Activated naive CD4-positive, alpha-beta T cell treated with anti-CD3 and anti-CD28 coated beads, Interleukin-2, amount 50 U/mL, for 72 hours (primary cell): Measurements from ENCODE around the gene PTPRT. TPM values are rescaled to one million over a fixed set of nuclear protein-coding genes. Genes with fewer than 3 reads are reported as not detected.

Experiments used
- ATAC-seq, 2 donors: fragments of 150-1000 bp; cut with Tn5 transposase; 2 replicates each; pipeline ENCODE4 v1.10.0; 2021; ENCODE audit warnings: mild to moderate bottlenecking in 2 of 2, moderate library complexity in 2 of 2
- DNase-seq, 2 donors: peaks; one replicate each; pipeline ENCODE4 v3.0.0; 2021 to 2022; ENCODE audit warnings: low spot score in 2 of 2
- H3K27ac Mint-ChIP-seq, 2 donors: one replicate each; pipeline ENCODE4 v1.8.0; 2022; ENCODE audit warnings: mild to moderate bottlenecking in 2 of 2, mixed read lengths in 2 of 2
- H3K36me3 Mint-ChIP-seq, 2 donors: one replicate each; pipeline ENCODE4 v1.8.0; 2022; ENCODE audit warnings: mixed read lengths in 2 of 2
- H3K9me3 Mint-ChIP-seq, 2 donors: one replicate each; pipeline ENCODE4 v1.8.0; 2022; ENCODE audit warnings: mixed read lengths in 2 of 2
- total RNA-seq, 2 donors: library from RNA; stranded (reverse); gene quantifications; one replicate each; pipeline ENCODE4 v1.2.3, GENCODE V29; 2022

The PTPRT gene
- total RNA-seq, 2 donors from 2014 or later, result not detected

DNA sequence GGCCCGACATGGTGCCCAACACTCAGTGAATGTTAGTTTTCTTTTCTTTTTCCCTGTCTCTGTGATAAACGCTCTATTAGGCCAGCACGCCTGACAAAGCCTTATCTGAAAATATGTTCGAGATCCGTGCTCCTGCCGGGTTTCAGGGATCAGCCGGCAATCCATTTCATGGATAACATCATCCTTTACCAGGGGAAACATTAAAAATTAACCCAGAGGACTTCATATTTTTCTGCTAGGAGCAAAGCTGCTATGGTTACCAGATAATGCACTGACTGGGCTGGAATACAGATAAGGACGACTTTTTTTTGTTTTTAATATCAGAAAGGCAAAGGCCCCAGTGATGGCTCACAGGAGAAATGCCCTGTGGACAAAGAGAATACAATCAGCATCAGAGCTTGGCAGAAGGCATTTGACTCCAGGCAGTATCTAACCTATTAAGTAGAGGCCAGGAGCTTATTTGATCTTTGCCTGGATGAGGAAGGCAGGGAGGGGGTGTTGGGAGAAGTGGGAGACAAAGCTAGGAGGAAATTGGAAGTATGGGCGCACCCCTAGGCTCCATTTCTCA, 1089.5 kb downstream of the PTPRT start:
- DNase-seq (no peak), ATAC-seq (no peak)
- H3K27ac Mint-ChIP-seq, result no peak overlapping the region
- H3K36me3 Mint-ChIP-seq, result no peaks in the 10 kb centered on the region
- peaks cover 2 to 3% of the 10 kb centered on the region in 2 donors for H3K9me3 Mint-ChIP-seq

DNA sequence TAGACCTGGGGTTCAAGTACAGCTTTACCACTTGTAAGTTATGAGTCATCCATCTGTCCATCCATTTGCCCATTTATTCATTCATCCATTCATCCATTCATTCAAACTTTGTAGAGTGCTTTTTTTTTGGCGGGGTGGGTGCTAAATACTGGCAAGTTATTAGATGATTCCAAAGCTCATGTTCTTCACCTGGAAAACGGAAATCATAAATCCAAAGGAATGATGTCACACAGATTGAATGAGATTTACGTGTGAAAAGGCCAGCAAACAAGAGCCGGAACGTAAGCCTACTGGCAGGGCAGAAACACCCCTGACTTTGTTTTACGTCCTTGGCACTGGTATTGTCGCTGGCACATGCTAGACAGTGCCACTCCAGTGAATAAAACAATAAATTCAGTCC, 1090.6 kb downstream of the PTPRT start:
- H3K27ac Mint-ChIP-seq, result no peak overlapping the region
- H3K36me3 Mint-ChIP-seq, result no peaks in the 10 kb centered on the region
- H3K9me3 Mint-ChIP-seq, result peaks cover 6 to 7% of the 10 kb centered on the region in 2 donors
- ATAC-seq, result no peak
- no peak for DNase-seq

DNA sequence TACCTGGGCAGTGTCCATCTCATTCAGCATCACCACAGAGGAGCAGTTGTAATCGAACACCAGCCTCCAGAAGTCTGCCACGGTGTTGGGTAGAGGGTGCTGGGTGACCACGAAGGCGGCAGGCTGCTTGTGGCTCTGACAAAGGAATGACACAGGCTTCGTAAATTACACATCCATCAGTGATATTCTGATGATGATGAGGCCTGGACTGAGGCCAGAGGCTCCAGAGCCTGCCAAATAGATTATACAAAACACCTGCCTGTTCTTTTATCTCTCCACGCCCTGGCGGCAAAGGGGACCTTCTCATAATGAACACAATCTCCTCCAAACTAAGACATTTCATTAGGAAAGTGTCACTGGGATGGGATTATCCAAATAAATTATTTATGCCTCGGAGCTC, 1091.3 kb downstream of the PTPRT start:
- Mint-ChIP-seq H3K27ac (no peak overlapping the region), H3K36me3 (no peaks in the 10 kb centered on the region), H3K9me3 (peaks cover 6 to 7% of the 10 kb centered on the region in 2 donors)
- ATAC-seq, result no peak
- DNase-seq, result no peak

DNA sequence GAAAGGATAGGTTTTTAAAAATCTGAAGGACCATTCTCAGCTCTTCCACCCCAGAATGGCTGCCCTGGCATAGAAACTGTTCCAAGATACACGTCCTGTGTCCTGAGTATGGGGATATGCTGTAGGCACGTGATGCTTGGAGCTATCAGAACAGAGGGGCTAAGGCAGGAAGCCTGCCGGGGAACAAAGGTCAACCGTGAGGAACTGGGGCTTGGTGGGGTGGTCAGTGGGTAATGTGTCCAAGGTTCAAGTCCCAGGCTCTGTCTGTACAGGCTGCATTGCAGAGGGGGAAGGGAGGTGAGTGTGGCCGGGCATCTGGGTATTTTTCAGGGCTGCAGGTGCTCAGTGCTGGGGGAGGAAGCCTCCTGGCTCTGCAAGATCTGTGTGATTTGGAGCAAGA, 1092.0 kb downstream of the PTPRT start:
- H3K9me3 Mint-ChIP-seq, result peaks cover 6 to 7% of the 10 kb centered on the region in 2 donors
- ATAC-seq (no peak), DNase-seq (no peak)
- H3K36me3 Mint-ChIP-seq, result no peaks in the 10 kb centered on the region
- no peak overlapping the region for H3K27ac Mint-ChIP-seq

DNA sequence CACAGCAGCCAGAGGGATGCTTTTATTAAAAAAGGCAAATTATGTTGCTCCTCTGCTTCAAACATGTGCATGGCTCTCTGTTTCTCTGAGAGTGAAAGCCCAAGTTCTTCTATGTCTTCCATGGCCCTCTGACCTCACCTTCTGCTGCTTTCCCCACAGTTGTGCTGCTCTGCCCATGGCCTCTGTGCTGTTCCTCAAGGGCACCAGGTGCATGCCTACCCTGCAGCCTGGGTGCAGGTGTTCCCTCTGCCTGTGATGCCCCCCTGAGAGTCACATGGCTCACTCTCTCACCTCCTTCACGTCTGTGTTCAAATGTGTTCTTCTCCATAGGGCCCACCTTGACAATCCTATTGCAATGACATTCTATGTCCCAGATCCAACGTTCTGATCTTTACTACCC, 1094.5 kb downstream of the PTPRT start:
- no peak overlapping the region for H3K27ac Mint-ChIP-seq
- ATAC-seq (no peak), DNase-seq (no peak)
- H3K9me3 Mint-ChIP-seq, result peaks cover 6 to 7% of the 10 kb centered on the region in 2 donors
- H3K36me3 Mint-ChIP-seq, result no peaks in the 10 kb centered on the region

DNA sequence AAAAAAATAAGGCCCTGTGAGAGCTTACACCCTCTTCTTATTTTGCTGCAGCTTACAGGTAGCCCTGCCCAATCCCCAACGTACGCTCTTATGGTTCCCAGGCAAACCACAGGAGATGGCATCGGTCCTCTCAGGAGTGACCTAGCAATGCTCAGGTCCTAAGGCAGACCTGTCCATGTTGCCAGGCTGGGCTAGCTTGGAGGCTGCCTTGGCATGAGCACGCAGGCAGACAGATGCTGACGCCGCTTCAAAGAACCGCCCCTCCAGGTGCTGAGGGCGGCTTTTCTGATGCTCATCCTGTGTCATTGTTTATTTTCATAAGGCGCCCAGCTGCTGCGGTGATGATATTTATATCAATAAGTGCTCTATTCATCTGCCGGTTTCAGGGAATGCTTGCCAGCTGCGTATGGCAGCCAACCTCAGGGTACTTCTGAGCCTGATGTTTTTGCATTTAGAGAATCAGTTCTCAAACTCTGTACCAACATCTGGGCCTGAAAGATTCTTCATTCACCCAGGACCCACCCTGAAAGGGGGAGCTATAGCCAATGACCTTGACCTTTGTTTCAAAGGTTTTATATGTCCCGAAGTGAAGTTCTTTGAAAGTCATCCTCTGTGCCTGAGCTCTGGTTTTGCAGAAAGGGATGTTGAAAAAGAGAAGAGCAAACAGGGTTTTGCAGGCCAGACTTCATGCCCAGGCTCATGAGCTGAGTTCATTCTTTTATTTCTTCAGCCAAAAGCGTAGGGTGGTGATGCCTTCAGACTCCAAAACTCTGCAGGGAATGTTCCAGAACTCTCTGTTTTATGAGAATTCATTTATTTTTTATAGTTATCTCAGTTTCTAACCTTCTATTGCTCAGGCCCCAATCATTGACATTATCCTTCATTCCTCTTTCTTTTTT, 1095.9 kb downstream of the PTPRT start:
- Mint-ChIP-seq H3K36me3 (no peaks in the 10 kb centered on the region), H3K27ac (no peak overlapping the region), H3K9me3 (peaks cover 6 to 7% of the 10 kb centered on the region in 2 donors)
- ATAC-seq, result no peak
- DNase-seq, result no peak

DNA sequence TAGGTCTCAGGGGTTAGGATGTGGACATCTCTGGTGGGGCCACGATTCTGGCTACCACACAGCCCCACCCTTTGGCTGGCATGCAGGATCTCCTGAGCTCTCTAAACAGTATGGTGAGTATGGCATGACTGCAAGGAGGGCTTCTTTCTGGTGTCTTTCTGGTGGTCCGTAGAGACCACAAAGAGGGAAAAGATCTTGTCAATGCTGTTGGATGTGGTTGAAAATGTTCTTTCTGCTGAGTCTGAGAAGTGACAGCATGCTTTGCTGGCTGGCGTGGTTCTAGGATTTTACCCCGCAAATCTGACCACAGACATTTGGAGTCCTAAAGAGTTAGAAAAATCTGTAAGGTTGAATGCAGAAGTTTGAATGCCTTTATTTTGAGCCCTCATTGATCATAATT, 1096.7 kb downstream of the PTPRT start:
- no peak for ATAC-seq
- DNase-seq, result no peak
- Mint-ChIP-seq H3K9me3 (peaks cover 6 to 7% of the 10 kb centered on the region in 2 donors), H3K36me3 (no peaks in the 10 kb centered on the region), H3K27ac (no peak overlapping the region)

DNA sequence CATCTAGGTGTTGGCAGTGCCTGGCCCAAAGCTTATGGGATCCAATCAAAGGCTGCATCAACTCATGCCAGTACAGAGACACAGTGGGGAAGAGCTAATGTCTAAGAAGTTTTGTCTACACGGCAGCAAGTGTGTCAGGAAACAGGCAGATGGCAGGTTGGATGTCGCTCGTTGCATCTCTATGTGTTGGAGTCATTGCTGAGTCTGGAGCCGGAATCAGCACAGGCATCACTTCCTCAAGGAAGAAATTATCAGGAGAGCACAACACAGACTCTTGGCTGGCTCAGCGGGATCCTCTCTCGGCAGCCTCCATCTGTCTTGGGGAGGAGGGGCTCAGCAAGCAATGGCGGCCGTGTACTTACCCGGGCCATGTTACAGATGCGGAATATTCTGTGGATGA, 1104.3 kb downstream of the PTPRT start:
- H3K27ac Mint-ChIP-seq, result no peak overlapping the region
- no peak for ATAC-seq
- H3K36me3 Mint-ChIP-seq, result no peaks in the 10 kb centered on the region
- DNase-seq, result no peak
- peaks cover 0 to 9% of the 10 kb centered on the region in 2 donors for H3K9me3 Mint-ChIP-seq

DNA sequence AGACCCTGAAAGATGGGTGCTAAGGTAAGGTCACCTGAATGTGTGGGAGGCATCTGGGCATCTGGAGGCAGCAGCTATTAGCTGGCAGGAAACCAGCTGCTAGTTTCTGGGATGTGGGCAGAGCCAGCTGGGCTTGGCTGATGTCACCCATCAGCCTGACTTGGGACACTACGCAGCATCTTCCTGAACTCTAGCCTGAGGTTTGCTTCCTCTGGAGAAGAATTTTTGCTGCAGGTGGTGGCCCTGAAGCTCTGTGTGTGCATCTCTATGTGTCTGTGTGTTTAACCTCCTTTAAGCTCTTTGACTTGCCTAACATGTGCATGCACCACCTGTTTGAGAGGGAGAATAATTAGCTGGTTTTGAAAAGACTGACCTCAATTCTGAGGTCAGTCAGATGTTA, 1106.4 kb downstream of the PTPRT start:
- Mint-ChIP-seq H3K27ac (no peak overlapping the region), H3K36me3 (no peaks in the 10 kb centered on the region), H3K9me3 (peaks cover 0 to 9% of the 10 kb centered on the region in 2 donors)
- no peak for ATAC-seq
- no peak for DNase-seq

DNA sequence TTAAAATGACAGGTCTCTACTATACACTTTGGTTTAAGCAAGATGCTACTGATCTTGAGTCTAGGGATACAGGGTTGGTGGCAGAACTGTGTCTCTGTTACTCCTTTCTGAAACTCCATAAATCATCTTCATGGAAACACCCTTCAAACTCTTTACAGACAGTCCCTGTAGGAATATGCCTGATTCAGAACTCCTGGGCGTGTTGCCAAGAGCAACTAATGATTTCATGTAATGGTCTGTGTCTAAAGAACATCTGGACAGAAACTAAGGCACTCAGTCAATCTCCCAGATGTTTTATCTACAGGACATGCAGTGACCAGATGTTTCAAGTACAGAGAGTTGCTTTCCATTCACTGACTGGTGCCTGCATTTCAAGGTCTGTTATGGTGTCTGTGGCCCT, 1107.1 kb downstream of the PTPRT start:
- DNase-seq, result no peak
- H3K9me3 Mint-ChIP-seq, result peaks cover 0 to 9% of the 10 kb centered on the region in 2 donors
- H3K36me3 Mint-ChIP-seq, result no peaks in the 10 kb centered on the region
- ATAC-seq, result no peak
- H3K27ac Mint-ChIP-seq, result no peak overlapping the region

DNA sequence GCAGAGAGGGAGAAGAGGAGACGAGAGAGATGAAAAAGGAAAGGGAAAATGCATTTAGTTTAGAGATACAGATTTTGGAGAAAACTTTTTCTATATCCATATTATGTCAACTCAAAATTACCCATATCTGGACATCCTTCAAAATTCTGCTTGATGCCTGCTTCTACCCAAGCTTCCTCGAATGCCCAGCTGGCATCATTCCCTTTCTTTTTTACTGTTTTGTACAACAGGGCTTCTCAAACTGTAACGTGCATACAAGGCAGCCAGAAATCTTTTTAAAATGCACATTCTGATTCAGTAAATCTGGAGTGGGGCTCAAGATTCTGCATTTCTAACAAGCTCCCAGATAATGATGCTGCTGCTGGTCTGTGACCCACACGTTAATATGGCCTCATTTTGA, 1108.8 kb downstream of the PTPRT start:
- DNase-seq (no peak), ATAC-seq (no peak)
- Mint-ChIP-seq H3K27ac (no peak overlapping the region), H3K36me3 (no peaks in the 10 kb centered on the region), H3K9me3 (peaks cover 0 to 5% of the 10 kb centered on the region in 2 donors)

DNA sequence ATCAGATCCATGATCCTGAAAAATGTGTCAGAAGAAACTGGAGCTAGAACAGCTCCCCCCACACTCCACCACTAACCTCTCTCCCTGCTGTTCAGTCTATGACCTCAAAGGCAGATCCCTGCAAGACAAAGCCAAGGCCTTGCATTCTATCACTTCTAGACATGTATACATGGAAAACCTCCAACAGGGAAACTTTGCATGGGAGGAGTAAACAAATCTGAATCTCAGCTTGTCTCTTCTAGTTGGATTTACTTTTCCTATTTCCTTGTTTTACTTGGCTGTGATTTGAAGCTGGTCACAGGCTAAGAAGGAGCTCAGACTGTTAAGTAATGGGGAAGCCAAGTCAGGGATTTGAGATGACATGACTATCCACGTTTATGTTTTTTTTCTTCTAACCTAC, 1114.8 kb downstream of the PTPRT start:
- Mint-ChIP-seq H3K9me3 (no peaks in the 10 kb centered on the region), H3K36me3 (no peaks in the 10 kb centered on the region), H3K27ac (no peak overlapping the region)
- DNase-seq (no peak), ATAC-seq (no peak)

DNA sequence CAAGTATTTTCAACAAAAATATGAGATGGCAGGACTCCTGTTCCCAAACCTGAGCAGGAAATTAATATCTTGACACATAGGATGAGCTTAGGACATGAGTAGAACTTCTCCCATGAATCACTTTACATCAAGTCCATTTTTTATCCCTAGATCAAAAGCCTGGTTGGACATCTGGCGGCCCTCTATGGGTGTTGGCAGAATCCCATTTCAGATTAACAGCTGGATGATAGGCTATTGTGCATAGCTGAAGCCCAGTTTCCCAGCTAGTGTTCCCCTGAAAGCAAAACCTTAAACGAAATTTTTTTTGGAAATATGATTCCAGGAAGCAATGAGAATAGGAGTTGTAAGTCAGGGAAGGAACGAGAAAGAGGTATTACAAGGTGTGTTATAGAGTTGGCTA, 1122.1 kb downstream of the PTPRT start:
- ATAC-seq, result no peak
- Mint-ChIP-seq H3K9me3 (no peaks in the 10 kb centered on the region), H3K36me3 (no peaks in the 10 kb centered on the region), H3K27ac (no peak overlapping the region)
- DNase-seq, result no peak

DNA sequence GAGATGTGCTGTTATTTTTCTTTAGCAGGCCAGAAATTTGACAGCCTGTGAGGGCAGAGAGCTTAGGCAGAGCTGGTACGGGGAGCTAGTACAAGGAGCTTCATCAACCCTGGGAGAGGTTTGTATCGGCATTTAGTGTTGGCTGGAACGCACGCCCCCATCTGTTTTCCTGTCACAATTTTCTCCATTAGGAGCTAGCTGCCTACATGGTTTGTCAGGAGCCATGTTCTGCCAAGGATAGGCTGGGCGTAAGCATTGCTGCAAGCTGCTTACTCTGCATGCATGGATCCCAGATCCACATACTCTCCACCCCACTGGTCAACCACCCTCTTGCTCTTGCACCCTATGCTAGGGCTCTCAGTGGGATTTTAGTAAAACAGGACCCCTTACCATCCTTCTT, 1122.5 kb downstream of the PTPRT start:
- Mint-ChIP-seq H3K9me3 (no peaks in the 10 kb centered on the region), H3K27ac (no peak overlapping the region), H3K36me3 (no peaks in the 10 kb centered on the region)
- DNase-seq, result no peak
- no peak for ATAC-seq

DNA sequence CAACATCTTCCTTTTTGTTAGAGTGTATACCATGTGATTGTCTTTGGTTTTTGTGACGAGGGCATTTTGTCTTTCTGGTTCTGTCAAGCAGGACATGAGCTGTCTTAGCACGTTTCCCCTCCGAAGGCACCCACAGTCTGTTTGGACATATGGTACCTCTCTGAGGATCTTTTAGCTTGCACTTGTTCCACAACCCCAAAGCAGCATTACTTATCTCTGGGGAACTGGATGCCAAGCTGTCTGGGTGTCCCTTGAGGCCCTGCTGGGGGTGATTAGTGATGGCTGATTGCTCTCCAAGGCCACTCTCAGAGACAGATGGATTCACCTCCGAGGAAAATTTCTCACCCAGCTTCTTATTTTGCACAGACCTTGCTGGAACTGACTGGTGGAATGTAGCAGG, 1126.6 kb downstream of the PTPRT start:
- no peak for DNase-seq
- ATAC-seq, result no peak
- no peaks in the 10 kb centered on the region for H3K9me3 Mint-ChIP-seq
- no peak overlapping the region for H3K27ac Mint-ChIP-seq
- H3K36me3 Mint-ChIP-seq, result no peaks in the 10 kb centered on the region

DNA sequence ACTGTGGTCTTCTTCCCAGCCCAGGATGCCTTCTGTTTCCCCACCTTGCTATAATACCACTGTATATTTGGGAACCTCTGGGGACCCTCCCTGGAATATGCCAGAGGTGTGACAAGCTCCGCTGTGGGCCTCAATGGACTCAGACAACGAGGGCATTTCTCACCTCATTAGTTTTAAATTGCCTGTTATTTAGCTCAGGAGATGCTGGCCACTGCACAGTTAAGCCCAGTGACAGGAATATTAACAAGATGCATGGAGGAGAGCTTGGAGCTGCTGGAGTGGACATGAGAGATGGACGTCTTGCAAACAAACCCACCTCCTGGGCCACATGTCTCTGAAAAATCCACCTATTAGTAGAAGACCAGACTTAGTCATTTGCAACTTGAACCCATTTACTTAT, 1136.4 kb downstream of the PTPRT start:
- Mint-ChIP-seq H3K27ac (no peak overlapping the region), H3K9me3 (no peaks in the 10 kb centered on the region), H3K36me3 (no peaks in the 10 kb centered on the region)
- ATAC-seq (no peak), DNase-seq (no peak)

DNA sequence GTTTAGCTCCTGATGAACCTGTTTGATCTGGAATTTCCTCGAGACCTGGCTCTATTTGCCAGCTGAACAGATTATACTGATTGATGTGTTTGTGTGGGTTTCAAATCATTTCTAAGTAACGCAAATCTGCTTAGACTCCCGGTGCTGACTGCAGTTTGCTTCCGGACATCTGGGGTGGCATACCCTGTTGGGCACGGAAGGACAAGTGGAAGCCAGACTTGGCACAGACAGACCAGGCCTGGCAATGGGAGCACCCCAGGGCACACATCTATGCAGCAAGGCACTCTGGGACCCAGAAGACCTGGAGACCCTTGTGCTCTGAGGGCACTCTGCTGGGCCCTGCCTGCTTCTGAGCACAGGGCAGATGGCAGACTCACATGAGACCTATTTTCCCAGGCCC, 1137.8 kb downstream of the PTPRT start:
- DNase-seq, result no peak
- H3K36me3 Mint-ChIP-seq, result no peaks in the 10 kb centered on the region
- H3K9me3 Mint-ChIP-seq, result no peaks in the 10 kb centered on the region
- no peak overlapping the region for H3K27ac Mint-ChIP-seq
- no peak for ATAC-seq
